Panc1 (cell line): ENCODE measurements around the gene KRT78.

ENCODE experiments used
- POLR2AphosphoS5 ChIP-seq: IDR thresholded peaks from 2 replicates; pipeline ENCODE4 v1.6.1; 2012; ENCODE audit warnings: mild to moderate bottlenecking, low read depth, low read length, moderate library complexity
- SIN3A ChIP-seq: IDR thresholded peaks from 2 replicates; pipeline ENCODE4 v1.6.1; 2012; ENCODE audit warnings: low read depth, mild to moderate bottlenecking, low read length, moderate library complexity, borderline replicate concordance; ENCODE audit not compliant: insufficient read depth
- TCF7L2 ChIP-seq: IDR thresholded peaks from 2 replicates; pipeline ENCODE4 v1.6.1; 2011; ENCODE audit warnings: mild to moderate bottlenecking, low read depth, low read length, inconsistent platforms
- TF ChIP-seq, protein P1 (sequence below): fragments of 450-650 bp; IDR thresholded peaks from 2 replicates; pipeline ENCODE4 v1.5.1; 2017; ENCODE audit warnings: mild to moderate bottlenecking
- TF ChIP-seq, protein P2 (sequence below), 2 experiments: IDR thresholded peaks; 2 replicates each; pipeline ENCODE4 v1.6.1; 2011 to 2012; ENCODE audit warnings: low read depth in 2 of 2, control low read depth in 1 of 2, low read length in 1 of 2, mild to moderate bottlenecking in 1 of 2, moderate library complexity in 1 of 2; ENCODE audit not compliant: insufficient read depth in 1 of 2

DNA sequence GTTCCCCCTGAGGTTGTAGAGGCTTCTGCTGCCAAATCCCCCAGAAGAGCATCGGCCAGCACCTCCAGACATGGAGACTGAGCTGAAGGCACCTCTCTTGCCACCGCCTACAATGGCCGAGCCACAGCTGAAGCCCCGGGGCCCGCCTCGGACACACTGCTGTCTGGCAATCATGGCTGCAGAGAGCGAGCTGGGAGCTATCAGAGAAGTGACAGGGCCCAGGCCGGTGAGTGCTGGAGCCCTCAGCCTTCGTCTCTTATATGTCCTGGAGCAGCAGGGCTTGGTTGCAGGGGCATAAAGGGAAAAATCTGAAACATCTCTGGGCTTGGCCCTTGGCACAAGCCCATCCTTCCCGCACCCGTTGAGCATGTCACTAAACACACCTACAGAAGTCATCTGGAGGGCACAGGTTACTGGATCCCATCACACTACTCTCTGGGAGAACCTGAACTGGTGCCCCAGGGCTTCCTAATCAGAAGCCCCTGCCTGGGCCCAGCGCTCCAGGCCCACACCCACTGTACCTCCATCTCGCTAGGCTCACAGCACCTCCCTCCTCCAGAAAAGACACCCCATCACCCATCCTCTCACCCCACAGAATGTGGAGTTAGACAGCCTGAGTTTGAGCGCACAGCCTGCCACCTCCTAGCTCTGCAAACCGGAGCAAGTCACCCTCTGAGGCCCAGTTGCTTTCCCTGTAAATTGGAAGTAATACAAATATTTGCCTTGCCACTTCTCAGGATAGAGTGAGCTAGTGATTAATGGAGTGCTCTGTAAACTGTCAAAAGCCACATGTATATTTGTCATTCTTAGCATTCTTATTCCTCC, 34.7 kb downstream of the KRT78 start, which contains the start of gene KRT4:
- TF ChIP-seq TCF7L2: no peak
- TF ChIP-seq, protein P1, sequence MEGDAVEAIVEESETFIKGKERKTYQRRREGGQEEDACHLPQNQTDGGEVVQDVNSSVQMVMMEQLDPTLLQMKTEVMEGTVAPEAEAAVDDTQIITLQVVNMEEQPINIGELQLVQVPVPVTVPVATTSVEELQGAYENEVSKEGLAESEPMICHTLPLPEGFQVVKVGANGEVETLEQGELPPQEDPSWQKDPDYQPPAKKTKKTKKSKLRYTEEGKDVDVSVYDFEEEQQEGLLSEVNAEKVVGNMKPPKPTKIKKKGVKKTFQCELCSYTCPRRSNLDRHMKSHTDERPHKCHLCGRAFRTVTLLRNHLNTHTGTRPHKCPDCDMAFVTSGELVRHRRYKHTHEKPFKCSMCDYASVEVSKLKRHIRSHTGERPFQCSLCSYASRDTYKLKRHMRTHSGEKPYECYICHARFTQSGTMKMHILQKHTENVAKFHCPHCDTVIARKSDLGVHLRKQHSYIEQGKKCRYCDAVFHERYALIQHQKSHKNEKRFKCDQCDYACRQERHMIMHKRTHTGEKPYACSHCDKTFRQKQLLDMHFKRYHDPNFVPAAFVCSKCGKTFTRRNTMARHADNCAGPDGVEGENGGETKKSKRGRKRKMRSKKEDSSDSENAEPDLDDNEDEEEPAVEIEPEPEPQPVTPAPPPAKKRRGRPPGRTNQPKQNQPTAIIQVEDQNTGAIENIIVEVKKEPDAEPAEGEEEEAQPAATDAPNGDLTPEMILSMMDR: no peak
- TF ChIP-seq, protein P2, sequence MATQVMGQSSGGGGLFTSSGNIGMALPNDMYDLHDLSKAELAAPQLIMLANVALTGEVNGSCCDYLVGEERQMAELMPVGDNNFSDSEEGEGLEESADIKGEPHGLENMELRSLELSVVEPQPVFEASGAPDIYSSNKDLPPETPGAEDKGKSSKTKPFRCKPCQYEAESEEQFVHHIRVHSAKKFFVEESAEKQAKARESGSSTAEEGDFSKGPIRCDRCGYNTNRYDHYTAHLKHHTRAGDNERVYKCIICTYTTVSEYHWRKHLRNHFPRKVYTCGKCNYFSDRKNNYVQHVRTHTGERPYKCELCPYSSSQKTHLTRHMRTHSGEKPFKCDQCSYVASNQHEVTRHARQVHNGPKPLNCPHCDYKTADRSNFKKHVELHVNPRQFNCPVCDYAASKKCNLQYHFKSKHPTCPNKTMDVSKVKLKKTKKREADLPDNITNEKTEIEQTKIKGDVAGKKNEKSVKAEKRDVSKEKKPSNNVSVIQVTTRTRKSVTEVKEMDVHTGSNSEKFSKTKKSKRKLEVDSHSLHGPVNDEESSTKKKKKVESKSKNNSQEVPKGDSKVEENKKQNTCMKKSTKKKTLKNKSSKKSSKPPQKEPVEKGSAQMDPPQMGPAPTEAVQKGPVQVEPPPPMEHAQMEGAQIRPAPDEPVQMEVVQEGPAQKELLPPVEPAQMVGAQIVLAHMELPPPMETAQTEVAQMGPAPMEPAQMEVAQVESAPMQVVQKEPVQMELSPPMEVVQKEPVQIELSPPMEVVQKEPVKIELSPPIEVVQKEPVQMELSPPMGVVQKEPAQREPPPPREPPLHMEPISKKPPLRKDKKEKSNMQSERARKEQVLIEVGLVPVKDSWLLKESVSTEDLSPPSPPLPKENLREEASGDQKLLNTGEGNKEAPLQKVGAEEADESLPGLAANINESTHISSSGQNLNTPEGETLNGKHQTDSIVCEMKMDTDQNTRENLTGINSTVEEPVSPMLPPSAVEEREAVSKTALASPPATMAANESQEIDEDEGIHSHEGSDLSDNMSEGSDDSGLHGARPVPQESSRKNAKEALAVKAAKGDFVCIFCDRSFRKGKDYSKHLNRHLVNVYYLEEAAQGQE (IDR thresholded peaks at IDR 0.05; ENCODE audit: insufficient read depth in 1 of 2, low read depth in 2 of 2, low read length in 1 of 2): no peak
- no peak for TF ChIP-seq POLR2AphosphoS5
- no peak for TF ChIP-seq SIN3A
